ENCODE measurements around the gene NDUFB4.

The NDUFB4 gene

DNA sequence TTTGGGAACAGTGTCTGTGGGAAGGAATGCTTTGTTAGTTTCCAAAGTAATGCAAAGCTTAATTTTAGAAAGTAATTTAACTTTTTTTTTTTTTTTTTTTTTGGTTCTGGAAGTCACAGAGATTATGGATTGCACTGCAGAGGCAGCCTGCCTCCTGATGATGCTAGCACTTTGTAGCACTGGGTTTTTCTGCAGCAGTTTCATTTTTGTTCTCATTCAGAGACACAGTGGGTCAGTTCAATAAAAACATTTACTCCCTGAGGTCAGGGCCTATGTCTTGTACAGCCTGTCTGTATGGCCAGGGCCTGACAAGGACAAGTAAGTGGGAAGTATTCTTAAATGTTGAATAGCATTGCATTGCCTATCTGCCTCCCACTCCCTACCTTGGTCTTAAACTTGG lies 39.0 kb upstream of the NDUFB4 start:
- no peak overlapping the region for H3K9ac ChIP-seq (ENCODE audit: low read length)
- no peaks in the 10 kb centered on the region for H3K79me2 ChIP-seq (ENCODE audit: control insufficient read depth, insufficient read depth, low read length)
- H3K79me1 ChIP-seq (ENCODE audit: low read length), result no peaks in the 10 kb centered on the region
- no peak overlapping the region for H3K4me2 ChIP-seq (ENCODE audit: low read length)
- no peaks in the 10 kb centered on the region for H3K4me1 ChIP-seq (ENCODE audit: control insufficient read depth, low read depth, low read length)
- H3K27me3 ChIP-seq (ENCODE audit: insufficient read depth, low read length, poor library complexity), result no peaks in the 10 kb centered on the region
- no peak overlapping the region for H3K18ac ChIP-seq (ENCODE audit: low read length)
- no peak overlapping the region for H3K56ac ChIP-seq (ENCODE audit: low read length)
- H3K27ac ChIP-seq (ENCODE audit: low read depth, low read length), result no peak overlapping the region
- H2AK5ac ChIP-seq (ENCODE audit: low read length), result no peak overlapping the region
- H4K8ac ChIP-seq (ENCODE audit: low read depth, low read length), result no peak overlapping the region
- no peak overlapping the region for H4K5ac ChIP-seq (ENCODE audit: low read length)
- no peak overlapping the region for H2BK120ac ChIP-seq (ENCODE audit: low read depth, low read length)
- no peak for DNase-seq
- H3K36me3 ChIP-seq (ENCODE audit: control insufficient read depth, insufficient read depth, low read length), result no peaks in the 10 kb centered on the region
- no peak overlapping the region for H2BK5ac ChIP-seq (ENCODE audit: low read length)
- H2BK15ac ChIP-seq (replicated peaks; ENCODE audit: low read depth), result no peak overlapping the region
- no peak overlapping the region for H3K4ac ChIP-seq (ENCODE audit: low read depth, low read length)
- H3K4me3 ChIP-seq (ENCODE audit: low read length), result no peak overlapping the region
- no peak overlapping the region for H3K23ac ChIP-seq (ENCODE audit: low read length)

DNA sequence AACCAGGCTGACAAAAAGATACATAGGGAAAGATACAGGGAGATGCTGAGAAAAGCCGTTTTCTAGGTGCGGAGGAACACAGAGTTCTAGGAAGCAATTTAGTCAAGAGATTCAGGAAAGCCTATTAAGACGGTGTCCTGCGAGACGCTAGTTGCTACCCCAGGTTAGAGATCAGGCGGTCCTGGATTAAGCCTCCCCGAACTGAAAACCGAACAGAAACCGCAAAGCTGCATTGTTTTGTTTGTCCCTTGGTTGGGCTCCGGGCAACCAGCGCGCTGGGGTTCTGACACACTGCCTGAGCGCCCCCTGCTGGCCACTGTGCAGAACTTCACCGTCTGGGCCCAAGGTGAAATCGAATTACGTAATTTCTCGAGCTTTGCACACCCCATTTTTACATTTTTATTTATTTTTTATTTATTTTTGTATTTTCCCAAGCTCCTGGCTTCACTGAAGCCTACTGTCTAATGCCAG lies 37.3 kb upstream of the NDUFB4 start:
- H4K8ac ChIP-seq (ENCODE audit: low read depth, low read length), result no peak overlapping the region
- H2AK5ac ChIP-seq (ENCODE audit: low read length), result no peak overlapping the region
- peak overlapping the region; percentile 6 for H3K18ac ChIP-seq (ENCODE audit: low read length)
- H3K4me3 ChIP-seq (ENCODE audit: low read length), result peak overlapping the region; percentile 77
- no peak overlapping the region for H3K23ac ChIP-seq (ENCODE audit: low read length)
- H3K27ac ChIP-seq (ENCODE audit: low read depth, low read length), result no peak overlapping the region
- no peaks in the 10 kb centered on the region for H3K79me2 ChIP-seq (ENCODE audit: control insufficient read depth, insufficient read depth, low read length)
- no peaks in the 10 kb centered on the region for H3K79me1 ChIP-seq (ENCODE audit: low read length)
- H2BK120ac ChIP-seq (ENCODE audit: low read depth, low read length), result no peak overlapping the region
- H3K4me1 ChIP-seq (ENCODE audit: control insufficient read depth, low read depth, low read length), result no peaks in the 10 kb centered on the region
- H3K27me3 ChIP-seq (ENCODE audit: insufficient read depth, low read length, poor library complexity), result no peaks in the 10 kb centered on the region
- no peak overlapping the region for H2BK5ac ChIP-seq (ENCODE audit: low read length)
- H3K9ac ChIP-seq (ENCODE audit: low read length), result peak overlapping the region; percentile 62
- peak overlapping the region; percentile 90 for H3K4me2 ChIP-seq (ENCODE audit: low read length)
- H3K56ac ChIP-seq (ENCODE audit: low read length), result peak overlapping the region; percentile 85
- no peak overlapping the region for H4K5ac ChIP-seq (ENCODE audit: low read length)
- no peaks in the 10 kb centered on the region for H3K36me3 ChIP-seq (ENCODE audit: control insufficient read depth, insufficient read depth, low read length)
- no CpG with 5 or more reads among the region's 17 CpGs for WGBS (ENCODE audit: extremely low coverage, insufficient coverage, low lambda C conversion rate)
- DNase-seq, result peak; percentile 96
- H3K4ac ChIP-seq (ENCODE audit: low read depth, low read length), result no peak overlapping the region
- H2BK15ac ChIP-seq (replicated peaks; ENCODE audit: low read depth), result no peak overlapping the region

DNA sequence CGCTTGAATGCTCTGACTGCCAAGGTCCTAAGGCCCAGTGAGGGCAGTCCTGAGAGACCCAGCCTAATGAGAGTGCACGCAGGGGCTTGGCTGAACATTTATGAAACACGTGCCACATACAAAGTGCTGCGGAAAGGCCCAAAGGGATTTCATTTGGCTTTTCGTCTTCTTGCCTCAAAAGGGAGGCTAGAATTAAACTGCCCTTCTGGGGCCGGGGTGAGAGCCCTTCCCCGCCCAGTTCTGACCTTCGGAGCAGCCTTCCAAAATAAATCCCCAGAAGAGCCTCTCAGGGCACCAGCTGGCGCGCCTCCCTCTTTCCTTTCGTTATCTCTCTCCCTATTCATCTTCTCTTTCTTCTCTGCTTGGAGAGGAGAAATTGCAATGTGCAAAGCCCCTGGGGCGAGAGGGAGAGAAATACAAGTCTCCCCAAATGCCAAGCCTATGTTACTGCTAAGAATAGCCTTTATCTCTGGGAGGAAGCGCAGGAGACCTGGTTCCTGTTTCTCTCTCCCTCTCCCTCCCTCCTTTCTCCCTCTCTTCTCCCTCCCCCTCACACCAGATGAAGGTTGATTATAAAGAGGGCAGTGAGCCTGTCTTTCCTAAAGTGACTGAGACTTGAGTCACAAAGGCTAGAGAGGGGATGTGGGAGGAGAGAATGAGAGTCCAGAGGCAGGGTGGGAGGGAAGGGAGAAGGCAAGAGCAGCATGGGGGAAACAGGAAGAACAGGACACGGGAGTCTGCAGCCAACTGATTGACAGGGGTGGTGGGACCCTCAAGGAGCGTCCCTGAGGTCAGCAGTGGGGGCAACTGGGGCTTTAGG lies 36.7 kb upstream of the NDUFB4 start:
- whole genome bisulfite sequencing (ENCODE audit: extremely low coverage, insufficient coverage, low lambda C conversion rate), result no CpG with 5 or more reads among the region's 15 CpGs
- Histone ChIP-seq H2BK120ac (ENCODE audit: low read depth, low read length) (no peak overlapping the region), H3K4me1 (ENCODE audit: control insufficient read depth, low read depth, low read length) (no peaks in the 10 kb centered on the region)

DNA sequence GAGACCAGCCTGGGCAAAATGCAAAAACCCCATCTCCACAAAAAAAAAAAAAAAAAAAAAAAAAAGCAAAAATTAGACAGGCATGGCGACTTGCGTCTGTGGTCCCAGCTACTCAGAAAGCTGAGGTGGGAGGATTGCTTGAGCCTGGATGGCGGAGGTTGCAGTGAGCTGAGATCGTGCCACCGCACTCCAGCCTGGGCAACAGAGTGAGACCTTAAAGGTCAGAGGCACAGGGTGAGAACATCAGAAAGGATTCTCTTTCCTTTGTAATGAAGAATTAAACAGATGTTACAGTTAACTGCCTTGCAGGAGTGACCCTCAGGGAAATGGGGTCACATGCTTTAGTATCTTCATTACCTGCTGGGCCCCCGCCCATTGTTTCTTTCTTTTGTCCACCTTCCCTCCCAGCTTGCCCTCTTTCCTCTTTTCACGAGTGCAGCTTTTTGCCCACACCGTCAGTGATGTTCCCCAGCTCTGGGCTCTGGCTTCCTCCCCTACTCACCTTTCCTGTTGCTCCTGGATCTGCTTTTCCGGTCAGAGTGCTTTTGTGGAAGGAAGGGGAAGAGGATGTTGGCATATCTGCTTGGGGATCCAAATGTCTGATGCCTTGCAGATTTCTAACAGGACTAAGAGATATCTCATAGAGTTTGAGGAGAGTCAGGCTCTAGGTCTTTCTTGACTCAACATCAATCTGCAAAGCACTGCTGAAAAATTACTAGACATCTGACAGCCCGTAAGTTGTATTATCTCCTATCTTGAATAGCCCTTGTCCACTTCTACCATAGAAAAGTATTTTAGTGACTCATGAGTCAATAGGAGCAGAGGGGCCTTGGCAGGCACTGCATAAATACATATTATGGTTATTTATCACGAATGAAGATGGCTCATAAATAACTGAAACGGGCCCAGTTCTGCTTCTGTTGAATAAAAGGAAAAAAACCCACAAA lies 35.6 kb upstream of the NDUFB4 start:
- Histone ChIP-seq H2AK5ac (ENCODE audit: low read length) (no peak overlapping the region), H3K18ac (ENCODE audit: low read length) (no peak overlapping the region), H3K27ac (ENCODE audit: low read depth, low read length) (no peak overlapping the region)

More for the DNA sequence above, 36.7 kb upstream of the NDUFB4 start:
- DNase-seq, result peak; percentile 94
- Histone ChIP-seq H2BK5ac (ENCODE audit: low read length) (no peak overlapping the region), H2BK15ac (replicated peaks; ENCODE audit: low read depth) (no peak overlapping the region), H3K9ac (ENCODE audit: low read length) (peak overlapping the region; percentile 37), H3K27ac (ENCODE audit: low read depth, low read length) (peak overlapping the region; percentile 46), H3K79me2 (ENCODE audit: control insufficient read depth, insufficient read depth, low read length) (no peaks in the 10 kb centered on the region), H3K18ac (ENCODE audit: low read length) (peak overlapping the region; percentile 6), H3K23ac (ENCODE audit: low read length) (no peak overlapping the region), H4K5ac (ENCODE audit: low read length) (no peak overlapping the region), H3K4ac (ENCODE audit: low read depth, low read length) (no peak overlapping the region), H3K36me3 (ENCODE audit: control insufficient read depth, insufficient read depth, low read length) (no peaks in the 10 kb centered on the region), H3K56ac (ENCODE audit: low read length) (peak overlapping the region; percentile 47), H3K4me3 (ENCODE audit: low read length) (peak overlapping the region; percentile 77), H2AK5ac (ENCODE audit: low read length) (no peak overlapping the region), H4K8ac (ENCODE audit: low read depth, low read length) (no peak overlapping the region), H3K79me1 (ENCODE audit: low read length) (no peaks in the 10 kb centered on the region), H3K4me2 (ENCODE audit: low read length) (peak overlapping the region; percentile 90), H3K27me3 (ENCODE audit: insufficient read depth, low read length, poor library complexity) (no peaks in the 10 kb centered on the region)

DNA sequence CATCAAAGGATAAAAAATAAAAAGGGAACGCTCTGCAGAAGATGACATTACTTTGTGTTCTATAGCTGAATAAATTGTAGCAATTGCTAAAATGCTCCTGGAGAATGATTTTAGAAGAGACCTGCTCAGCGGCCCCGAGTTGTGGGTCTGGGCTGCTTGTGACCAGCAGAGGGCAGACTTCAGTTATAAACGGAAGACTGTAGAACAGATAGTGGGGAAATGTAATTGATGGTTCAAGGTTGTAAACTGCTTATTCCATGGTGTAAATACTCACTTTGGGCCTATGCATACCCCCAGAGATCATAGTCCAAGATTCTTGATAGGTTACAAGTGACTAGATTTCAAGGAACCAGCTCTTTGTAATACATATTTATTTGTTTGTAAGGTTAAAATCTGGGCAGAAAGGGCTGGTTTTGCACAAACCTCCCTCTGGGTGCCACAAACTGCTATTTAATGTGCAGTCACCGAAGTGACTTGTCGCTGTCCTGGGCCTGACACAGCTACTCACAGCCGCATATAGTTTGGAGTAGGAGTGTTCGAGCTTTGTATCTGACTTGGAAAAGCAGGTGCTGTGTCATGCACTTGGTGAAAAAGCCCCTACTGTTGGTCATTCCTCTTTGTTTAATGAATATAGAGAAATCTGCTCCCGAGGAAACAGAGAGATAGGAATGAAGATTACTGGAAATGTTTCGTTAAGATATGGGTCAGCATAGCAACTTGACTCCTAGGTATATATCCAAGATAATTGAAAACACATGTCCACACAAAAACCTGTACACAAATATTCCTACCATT lies 34.7 kb upstream of the NDUFB4 start:
- H2AK5ac ChIP-seq (ENCODE audit: low read length), result peak overlapping the region; percentile 77
- H2BK120ac ChIP-seq (ENCODE audit: low read depth, low read length), result no peak overlapping the region
- H3K79me1 ChIP-seq (ENCODE audit: low read length), result no peaks in the 10 kb centered on the region
- no peak overlapping the region for H3K4me2 ChIP-seq (ENCODE audit: low read length)
- H3K9ac ChIP-seq (ENCODE audit: low read length), result no peak overlapping the region
- no peaks in the 10 kb centered on the region for H3K4me1 ChIP-seq (ENCODE audit: control insufficient read depth, low read depth, low read length)
- DNase-seq, result peak; percentile 73
- no peak overlapping the region for H3K4me3 ChIP-seq (ENCODE audit: low read length)
- no peaks in the 10 kb centered on the region for H3K36me3 ChIP-seq (ENCODE audit: control insufficient read depth, insufficient read depth, low read length)
- WGBS (ENCODE audit: extremely low coverage, insufficient coverage, low lambda C conversion rate), result no CpG with 5 or more reads among the region's 10 CpGs
- no peaks in the 10 kb centered on the region for H3K27me3 ChIP-seq (ENCODE audit: insufficient read depth, low read length, poor library complexity)
- H3K27ac ChIP-seq (ENCODE audit: low read depth, low read length), result no peak overlapping the region
- H3K18ac ChIP-seq (ENCODE audit: low read length), result no peak overlapping the region
- peak overlapping the region; percentile 47 for H3K56ac ChIP-seq (ENCODE audit: low read length)
- H3K23ac ChIP-seq (ENCODE audit: low read length), result no peak overlapping the region
- no peak overlapping the region for H4K5ac ChIP-seq (ENCODE audit: low read length)
- no peak overlapping the region for H3K4ac ChIP-seq (ENCODE audit: low read depth, low read length)
- H2BK15ac ChIP-seq (replicated peaks; ENCODE audit: low read depth), result no peak overlapping the region
- H4K8ac ChIP-seq (ENCODE audit: low read depth, low read length), result no peak overlapping the region
- no peaks in the 10 kb centered on the region for H3K79me2 ChIP-seq (ENCODE audit: control insufficient read depth, insufficient read depth, low read length)
- no peak overlapping the region for H2BK5ac ChIP-seq (ENCODE audit: low read length)

More for the DNA sequence above, 35.6 kb upstream of the NDUFB4 start:
- Histone ChIP-seq H3K4me2 (ENCODE audit: low read length) (no peak overlapping the region), H2BK15ac (replicated peaks; ENCODE audit: low read depth) (no peak overlapping the region), H3K4ac (ENCODE audit: low read depth, low read length) (no peak overlapping the region), H2BK5ac (ENCODE audit: low read length) (no peak overlapping the region), H4K8ac (ENCODE audit: low read depth, low read length) (no peak overlapping the region), H3K4me1 (ENCODE audit: control insufficient read depth, low read depth, low read length) (no peaks in the 10 kb centered on the region), H3K36me3 (ENCODE audit: control insufficient read depth, insufficient read depth, low read length) (no peaks in the 10 kb centered on the region), H3K4me3 (ENCODE audit: low read length) (no peak overlapping the region), H3K27me3 (ENCODE audit: insufficient read depth, low read length, poor library complexity) (no peaks in the 10 kb centered on the region), H3K9ac (ENCODE audit: low read length) (peak overlapping the region; percentile 1), H4K5ac (ENCODE audit: low read length) (no peak overlapping the region), H3K79me2 (ENCODE audit: control insufficient read depth, insufficient read depth, low read length) (no peaks in the 10 kb centered on the region), H3K79me1 (ENCODE audit: low read length) (no peaks in the 10 kb centered on the region), H2BK120ac (ENCODE audit: low read depth, low read length) (no peak overlapping the region), H3K56ac (ENCODE audit: low read length) (peak overlapping the region; percentile 25), H3K23ac (ENCODE audit: low read length) (no peak overlapping the region)
- no peak for DNase-seq
- no CpG with 5 or more reads among the region's 12 CpGs for WGBS (ENCODE audit: extremely low coverage, insufficient coverage, low lambda C conversion rate)

All from mesendoderm (in vitro differentiated cells).